Measurements from ENCODE around the gene POLN.

DNA sequence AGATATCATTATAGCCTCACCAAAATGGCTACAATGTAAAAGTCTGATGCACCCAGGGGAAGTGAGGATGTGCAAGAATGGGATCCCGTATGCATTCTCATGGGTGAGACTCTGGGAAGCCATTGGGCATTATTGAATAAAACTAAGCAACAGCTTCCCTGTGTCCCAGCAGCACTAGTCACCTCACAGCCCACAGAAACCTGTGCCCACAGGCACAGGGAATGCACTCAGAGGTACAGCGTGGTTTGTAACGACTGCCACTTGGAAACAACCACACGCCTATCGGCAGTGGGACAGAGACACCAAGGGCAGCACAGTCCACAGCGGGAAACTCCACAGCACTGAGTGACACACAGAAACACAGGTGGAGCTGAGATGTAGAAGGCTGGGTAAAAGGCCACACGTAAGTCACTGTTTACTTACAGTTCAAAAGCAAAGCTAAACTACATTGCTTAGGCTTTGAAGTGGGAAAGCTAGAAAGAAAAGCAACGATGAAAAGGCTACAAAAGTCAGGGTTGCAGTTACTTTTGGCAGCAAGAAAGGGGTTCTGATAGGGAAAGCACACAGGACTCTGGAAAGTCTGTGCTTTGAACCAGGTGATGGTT is 69.2 kb downstream of the POLN start:
- TF ChIP-seq, protein P1, sequence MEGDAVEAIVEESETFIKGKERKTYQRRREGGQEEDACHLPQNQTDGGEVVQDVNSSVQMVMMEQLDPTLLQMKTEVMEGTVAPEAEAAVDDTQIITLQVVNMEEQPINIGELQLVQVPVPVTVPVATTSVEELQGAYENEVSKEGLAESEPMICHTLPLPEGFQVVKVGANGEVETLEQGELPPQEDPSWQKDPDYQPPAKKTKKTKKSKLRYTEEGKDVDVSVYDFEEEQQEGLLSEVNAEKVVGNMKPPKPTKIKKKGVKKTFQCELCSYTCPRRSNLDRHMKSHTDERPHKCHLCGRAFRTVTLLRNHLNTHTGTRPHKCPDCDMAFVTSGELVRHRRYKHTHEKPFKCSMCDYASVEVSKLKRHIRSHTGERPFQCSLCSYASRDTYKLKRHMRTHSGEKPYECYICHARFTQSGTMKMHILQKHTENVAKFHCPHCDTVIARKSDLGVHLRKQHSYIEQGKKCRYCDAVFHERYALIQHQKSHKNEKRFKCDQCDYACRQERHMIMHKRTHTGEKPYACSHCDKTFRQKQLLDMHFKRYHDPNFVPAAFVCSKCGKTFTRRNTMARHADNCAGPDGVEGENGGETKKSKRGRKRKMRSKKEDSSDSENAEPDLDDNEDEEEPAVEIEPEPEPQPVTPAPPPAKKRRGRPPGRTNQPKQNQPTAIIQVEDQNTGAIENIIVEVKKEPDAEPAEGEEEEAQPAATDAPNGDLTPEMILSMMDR (optimal IDR thresholded peaks at IDR 0.05 in 1 of 3, IDR thresholded peaks at IDR 0.05 in 1 of 3, conservative IDR thresholded peaks at IDR 0.05 in 1 of 3; ENCODE audit: extremely low read depth in 1 of 3, insufficient read depth in 2 of 3, low read length in 3 of 3), result no peak
- TF ChIP-seq EZH2 (IDR thresholded peaks at IDR 0.05; ENCODE audit: low read length), result no peak

Data from keratinocyte (primary cell).